Immature natural killer cell (primary cell): ENCODE data around the gene RTN4R. TPM values are rescaled to one million over a fixed set of nuclear protein-coding genes. Genes with fewer than 3 reads are reported as not detected.
"Not testable (repeated sequence)": the region's sequence is repeated elsewhere in the genome, so short reads cannot be mapped to it uniquely, and the experiment has no call there.

ENCODE experiments used
- DNase-seq, 3 donors: peaks; one replicate each; pipeline ENCODE4 v3.0.0; 2022; ENCODE audit warnings: mixed read lengths in 1 of 3
- H3K27ac Mint-ChIP-seq, 6 donors: one replicate each; pipeline ENCODE4 v1.8.0; 2020; ENCODE audit warnings: mixed read lengths in 6 of 6, mild to moderate bottlenecking in 5 of 6, inconsistent platforms in 4 of 6, moderate library complexity in 3 of 6
- H3K27me3 Mint-ChIP-seq, 3 donors: one replicate each; pipeline ENCODE4 v1.8.0; 2020 to 2021; ENCODE audit warnings: low read depth in 3 of 3, mild to moderate bottlenecking in 3 of 3, mixed read lengths in 3 of 3, moderate library complexity in 3 of 3, inconsistent platforms in 1 of 3
- H3K36me3 Mint-ChIP-seq, 3 donors: one replicate each; pipeline ENCODE4 v1.8.0; 2020; ENCODE audit warnings: mixed read lengths in 3 of 3, inconsistent platforms in 2 of 3, mild to moderate bottlenecking in 2 of 3
- H3K4me1 Mint-ChIP-seq, 2 donors: one replicate each; pipeline ENCODE4 v1.8.0; 2020; ENCODE audit warnings: inconsistent platforms in 2 of 2, mild to moderate bottlenecking in 2 of 2, mixed read lengths in 2 of 2, moderate library complexity in 1 of 2
- H3K4me3 Mint-ChIP-seq, 5 donors: one replicate each; pipeline ENCODE4 v1.8.0; 2020; ENCODE audit warnings: mild to moderate bottlenecking in 5 of 5, mixed read lengths in 5 of 5, inconsistent platforms in 3 of 5, moderate library complexity in 3 of 5
- H3K9me3 Mint-ChIP-seq, 6 donors: one replicate each; pipeline ENCODE4 v1.8.0; 2020; ENCODE audit warnings: mild to moderate bottlenecking in 6 of 6, mixed read lengths in 6 of 6, inconsistent platforms in 4 of 6, moderate library complexity in 3 of 6
- polyA plus RNA-seq, 3 donors: library from polyadenylated mRNA; unstranded; fragments of 300-500 nt; fragmentation: Illumina TruSeq; gene quantifications; one replicate each; pipeline ENCODE4 v1.2.3, GENCODE V29; 2021

The RTN4R gene
- polyA plus RNA-seq, 3 donors from 2014 or later = 1.1 to 3.9 (median 2.2) TPM

DNA sequence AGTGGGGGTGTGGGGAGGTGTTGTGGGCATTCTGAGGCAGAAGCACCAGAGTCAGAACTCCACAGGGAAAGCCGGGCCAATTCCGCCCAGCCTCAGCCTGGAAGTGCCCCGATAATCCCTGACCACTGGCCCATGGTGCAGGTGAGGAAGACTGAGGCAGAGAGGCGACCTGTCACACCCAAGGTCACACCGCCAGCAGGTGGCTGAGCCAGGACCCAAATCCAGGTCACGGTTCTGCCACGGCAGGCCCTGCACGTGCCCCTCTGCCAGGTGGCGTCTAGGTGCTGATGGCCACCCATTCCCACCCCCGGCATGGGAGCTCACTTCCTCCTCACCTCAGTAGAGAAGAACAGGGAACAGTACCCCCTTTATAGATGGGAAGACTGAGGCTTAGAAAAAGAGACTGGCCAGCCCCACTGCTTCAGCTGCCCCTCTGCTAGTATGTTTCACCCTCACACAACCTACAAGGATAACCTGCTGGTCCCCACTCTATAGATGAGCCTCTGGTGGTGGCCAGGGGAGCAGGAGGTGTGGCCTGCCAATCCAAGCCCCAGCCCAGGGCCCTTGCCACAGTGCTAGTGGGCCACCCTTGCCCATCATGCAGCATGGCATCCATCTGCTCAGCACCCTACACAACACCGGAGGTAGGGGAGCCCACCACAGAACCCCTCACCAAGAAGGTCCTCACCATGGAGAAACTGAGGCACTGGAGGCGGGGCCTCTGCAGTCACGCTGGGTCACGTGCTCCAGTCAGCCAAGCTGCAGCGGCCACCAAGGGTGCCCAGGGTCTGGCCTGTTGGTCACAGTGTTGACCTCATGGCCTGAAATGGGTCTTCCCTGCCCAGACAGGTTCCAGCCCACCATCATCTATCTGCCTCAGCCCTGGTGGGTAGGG, 2.1 kb downstream of the RTN4R start:
- not testable (repeated sequence) for H3K36me3 Mint-ChIP-seq, H3K9me3 Mint-ChIP-seq, DNase-seq, H3K4me1 Mint-ChIP-seq, H3K27ac Mint-ChIP-seq, H3K27me3 Mint-ChIP-seq
- H3K4me3 Mint-ChIP-seq = peak overlapping the region; percentile 63 to 83 (median 81)

DNA sequence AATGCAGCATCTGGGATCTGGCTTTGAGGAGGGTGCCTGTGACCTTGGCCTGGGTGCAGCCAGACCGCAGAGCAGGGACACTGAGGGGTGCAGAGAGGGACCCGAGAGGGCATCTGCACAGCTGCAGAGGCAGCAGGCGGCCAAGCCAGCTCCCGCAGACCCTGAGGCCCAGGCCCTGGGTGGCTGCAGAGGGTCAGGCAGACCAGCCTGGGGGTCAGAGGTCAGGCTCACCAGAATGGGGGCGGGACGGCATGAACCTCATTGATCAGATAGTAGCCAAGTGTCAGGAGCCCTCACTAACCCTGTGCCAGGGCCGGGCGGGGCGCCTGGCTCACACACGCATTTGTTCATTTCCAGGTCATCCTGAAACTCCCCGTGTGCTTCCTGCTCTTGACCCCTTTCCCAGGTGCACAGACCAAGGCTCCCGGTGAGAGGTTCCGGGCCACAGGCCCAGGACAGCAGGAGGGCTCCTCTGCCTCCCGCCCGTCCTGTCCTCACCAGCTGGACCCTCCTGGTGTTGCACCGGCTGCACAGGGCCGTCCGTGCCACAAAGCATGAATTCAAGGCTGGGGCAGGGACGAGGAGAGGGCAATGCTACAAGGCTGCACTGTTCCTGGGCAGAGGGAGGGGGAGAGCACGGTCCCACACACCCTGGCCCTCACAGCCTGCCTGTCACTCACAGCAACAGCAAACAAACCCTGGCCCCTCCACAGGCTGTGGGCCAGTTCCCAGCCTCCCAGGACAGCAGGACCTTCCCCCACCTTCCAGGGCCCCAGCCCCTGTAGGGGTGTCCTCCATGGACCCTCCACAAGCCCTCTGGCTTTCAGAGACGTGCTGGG, 3.3 kb downstream of the RTN4R start:
- DNase-seq = no peak
- H3K27ac Mint-ChIP-seq = no peak overlapping the region
- H3K9me3 Mint-ChIP-seq = no peaks in the 10 kb centered on the region
- H3K36me3 Mint-ChIP-seq = no peaks in the 10 kb centered on the region
- H3K27me3 Mint-ChIP-seq = peaks cover 0 to 3% (median 0%) of the 10 kb centered on the region in 3 donors
- H3K4me3 Mint-ChIP-seq = no peak overlapping the region
- H3K4me1 Mint-ChIP-seq = peaks cover 4 to 6% of the 10 kb centered on the region in 2 donors

DNA sequence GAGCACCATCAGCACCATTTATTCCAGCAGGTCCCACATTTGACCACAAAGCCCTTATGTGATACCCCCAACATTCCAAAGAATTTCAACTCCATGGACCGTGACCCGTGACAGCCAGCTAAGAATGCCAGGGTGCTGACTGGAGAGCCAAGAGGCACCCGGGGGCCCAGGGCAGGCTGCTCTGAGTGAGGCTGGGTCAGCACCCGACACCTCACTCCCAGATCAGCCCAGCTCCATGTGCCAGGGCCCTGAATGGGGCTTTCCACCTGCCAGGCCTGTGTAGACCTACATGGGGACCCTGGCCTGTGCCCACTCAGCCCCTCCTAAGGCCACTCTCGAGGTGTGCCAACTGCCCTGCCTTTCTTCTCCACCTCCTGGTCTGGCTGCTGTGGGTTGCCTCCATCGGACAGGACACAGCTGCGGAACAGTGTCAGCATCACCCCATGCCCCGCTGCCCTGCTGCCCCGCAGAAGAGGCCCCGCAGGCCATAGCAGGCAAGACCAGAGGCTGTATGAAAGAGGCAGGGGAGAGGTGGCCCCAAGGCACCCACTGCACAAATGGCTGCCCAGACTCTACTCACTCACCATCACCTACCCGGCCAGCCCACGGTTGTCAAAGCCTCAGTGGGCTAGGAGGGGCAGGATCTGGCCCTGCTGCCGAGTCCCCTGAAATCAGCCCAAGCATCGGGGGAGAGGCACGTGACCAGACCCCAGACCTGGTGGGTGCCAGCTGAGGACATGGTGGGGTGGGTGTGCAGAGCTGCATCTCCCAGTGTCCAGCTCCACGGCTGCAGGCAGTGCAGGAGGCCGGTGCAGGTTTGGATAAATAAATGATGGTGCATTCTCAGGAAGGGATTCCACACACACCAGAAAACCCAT, 4.5 kb downstream of the RTN4R start:
- H3K9me3 Mint-ChIP-seq, H3K36me3 Mint-ChIP-seq, DNase-seq, H3K4me3 Mint-ChIP-seq, H3K27me3 Mint-ChIP-seq, H3K4me1 Mint-ChIP-seq, H3K27ac Mint-ChIP-seq: not testable (repeated sequence)

DNA sequence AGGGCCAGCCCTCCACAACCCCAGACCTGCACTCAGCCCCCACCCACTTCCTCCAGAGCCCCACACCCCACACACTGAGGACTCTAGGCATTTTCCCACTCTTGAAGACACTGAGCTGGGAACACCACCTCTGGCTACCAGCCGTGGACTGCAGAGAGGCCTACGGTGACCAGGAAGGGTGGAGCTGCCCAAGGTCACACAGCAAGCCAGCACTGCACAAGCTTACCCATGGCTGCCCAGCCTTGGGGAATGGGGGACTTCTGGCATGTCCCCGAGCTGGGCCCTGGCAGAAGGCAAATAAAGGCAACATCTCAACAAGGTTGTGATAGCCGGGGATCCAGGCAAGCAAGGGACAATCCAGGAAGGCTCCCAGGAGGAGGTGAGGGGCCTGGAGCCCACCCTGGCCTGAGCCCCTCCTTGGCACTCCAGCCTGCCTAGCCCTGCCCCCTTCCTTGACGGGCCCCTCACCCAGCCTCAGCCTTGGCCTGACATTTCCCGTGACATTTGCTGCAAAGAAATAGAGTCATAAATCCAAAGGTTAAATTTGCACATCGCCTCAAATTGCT, 5.5 kb downstream of the RTN4R start:
- no peak for DNase-seq
- no peaks in the 10 kb centered on the region for H3K9me3 Mint-ChIP-seq
- no peaks in the 10 kb centered on the region for H3K36me3 Mint-ChIP-seq
- H3K27me3 Mint-ChIP-seq = peaks cover 0 to 1% (median 0%) of the 10 kb centered on the region in 3 donors
- H3K4me1 Mint-ChIP-seq = peaks cover 4 to 6% of the 10 kb centered on the region in 2 donors
- H3K27ac Mint-ChIP-seq = no peak overlapping the region
- H3K4me3 Mint-ChIP-seq = no peak overlapping the region

DNA sequence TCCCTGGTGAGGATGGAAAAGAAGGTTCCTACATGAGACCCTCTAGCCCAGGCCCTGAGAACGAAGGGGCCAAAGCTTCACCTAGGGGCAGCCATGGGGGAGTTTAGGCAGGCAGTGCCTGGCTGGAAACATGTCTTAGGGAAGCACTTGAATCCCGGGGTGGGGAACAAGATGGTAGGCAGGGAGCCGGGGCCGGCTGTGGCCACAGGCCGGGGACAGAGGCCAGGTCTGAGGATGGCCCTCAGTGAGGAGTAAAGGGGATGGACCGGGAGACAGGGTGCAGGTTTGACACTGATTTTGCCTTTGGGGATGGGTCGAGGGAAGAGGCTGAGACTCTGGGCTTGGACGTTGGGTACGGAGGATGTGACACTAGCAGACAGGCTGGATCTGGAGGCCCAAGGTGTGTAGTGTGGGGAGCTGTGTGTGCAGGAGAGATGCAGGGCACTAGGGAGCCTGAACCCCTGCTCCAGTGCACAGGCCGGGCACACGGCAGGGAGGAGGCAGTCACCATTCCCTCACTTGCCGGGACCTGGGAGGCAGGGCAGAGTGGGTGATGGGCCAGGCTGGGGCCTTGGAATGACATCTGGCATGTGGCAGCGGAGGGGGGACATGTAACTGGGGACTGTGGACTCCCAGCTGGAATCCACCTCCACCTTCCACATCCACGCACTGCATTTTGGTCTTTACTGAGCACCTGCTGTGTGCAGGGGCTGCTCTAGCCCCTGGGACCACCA, 6.1 kb downstream of the RTN4R start:
- Mint-ChIP-seq H3K9me3 (no peaks in the 10 kb centered on the region), H3K27me3 (peaks cover 0 to 1% (median 0%) of the 10 kb centered on the region in 3 donors), H3K27ac (peak overlapping the region in 1 of 6 donors; percentile 36), H3K36me3 (no peaks in the 10 kb centered on the region), H3K4me3 (no peak overlapping the region), H3K4me1 (peaks cover 4 to 6% of the 10 kb centered on the region in 2 donors)
- no peak for DNase-seq

DNA sequence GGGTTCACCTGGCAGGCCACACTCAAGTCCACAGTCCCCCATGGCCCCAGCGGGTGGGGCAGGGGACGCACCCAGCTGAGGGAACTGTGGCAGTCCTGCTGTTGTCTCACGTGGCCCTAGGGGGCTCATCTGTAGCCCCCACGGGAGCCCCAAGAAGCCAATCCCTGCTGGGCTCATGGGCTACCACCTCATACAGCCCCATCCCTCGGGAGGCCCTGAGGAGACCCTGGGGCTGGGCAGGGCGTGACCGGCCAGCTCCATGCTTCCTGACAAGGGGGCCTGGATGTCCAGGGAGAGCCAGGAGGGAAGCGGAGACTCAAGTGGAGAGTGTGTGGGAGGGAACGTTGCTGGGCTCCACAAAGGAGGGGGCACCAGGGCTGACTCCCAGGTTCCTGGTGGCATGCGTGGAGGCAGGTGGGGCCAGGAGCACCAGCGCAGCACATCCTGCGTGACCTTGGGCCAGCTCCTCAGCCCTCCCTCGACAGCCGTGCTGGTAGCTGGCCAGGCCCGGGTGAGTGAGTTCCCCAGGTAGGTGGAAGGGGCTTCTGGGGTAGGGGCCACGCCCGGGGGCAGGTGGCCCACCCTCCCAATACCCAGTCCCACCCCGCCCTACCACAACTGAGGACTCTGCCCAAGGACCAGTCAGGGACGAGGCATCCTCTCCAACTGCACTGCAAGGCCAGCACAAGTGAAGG, 7.9 kb downstream of the RTN4R start:
- Mint-ChIP-seq H3K9me3 (no peaks in the 10 kb centered on the region), H3K4me1 (peaks cover 0 to 1% of the 10 kb centered on the region in 2 donors)

DNA sequence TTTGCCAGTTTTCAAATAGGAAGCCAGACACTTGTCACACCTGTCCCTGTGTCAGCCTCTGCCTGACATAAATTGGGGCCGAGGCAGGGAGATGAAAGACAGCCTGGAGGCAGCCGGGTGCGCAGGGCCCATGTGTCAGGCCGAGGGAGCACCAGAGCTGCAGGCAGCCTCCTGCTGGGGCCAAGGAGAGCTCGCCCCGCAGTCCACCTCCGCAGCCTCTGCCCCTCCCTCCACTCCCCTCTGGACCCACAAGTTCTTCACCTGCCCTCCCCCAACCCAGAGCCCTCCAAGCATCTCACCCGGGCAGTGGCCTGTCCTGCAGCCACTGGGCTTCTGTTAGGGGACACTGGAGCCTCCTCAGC, 8.8 kb downstream of the RTN4R start:
- no peak overlapping the region for H3K4me3 Mint-ChIP-seq
- peaks cover 0 to 1% of the 10 kb centered on the region in 2 donors for H3K4me1 Mint-ChIP-seq
- no peaks in the 10 kb centered on the region for H3K9me3 Mint-ChIP-seq
- H3K36me3 Mint-ChIP-seq = no peaks in the 10 kb centered on the region
- DNase-seq = no peak
- no peaks in the 10 kb centered on the region for H3K27me3 Mint-ChIP-seq
- H3K27ac Mint-ChIP-seq = no peak overlapping the region

More for the DNA sequence above, 7.9 kb downstream of the RTN4R start:
- Mint-ChIP-seq H3K36me3 (no peaks in the 10 kb centered on the region), H3K27me3 (no peaks in the 10 kb centered on the region), H3K4me3 (no peak overlapping the region), H3K27ac (no peak overlapping the region)
- no peak for DNase-seq

DNA sequence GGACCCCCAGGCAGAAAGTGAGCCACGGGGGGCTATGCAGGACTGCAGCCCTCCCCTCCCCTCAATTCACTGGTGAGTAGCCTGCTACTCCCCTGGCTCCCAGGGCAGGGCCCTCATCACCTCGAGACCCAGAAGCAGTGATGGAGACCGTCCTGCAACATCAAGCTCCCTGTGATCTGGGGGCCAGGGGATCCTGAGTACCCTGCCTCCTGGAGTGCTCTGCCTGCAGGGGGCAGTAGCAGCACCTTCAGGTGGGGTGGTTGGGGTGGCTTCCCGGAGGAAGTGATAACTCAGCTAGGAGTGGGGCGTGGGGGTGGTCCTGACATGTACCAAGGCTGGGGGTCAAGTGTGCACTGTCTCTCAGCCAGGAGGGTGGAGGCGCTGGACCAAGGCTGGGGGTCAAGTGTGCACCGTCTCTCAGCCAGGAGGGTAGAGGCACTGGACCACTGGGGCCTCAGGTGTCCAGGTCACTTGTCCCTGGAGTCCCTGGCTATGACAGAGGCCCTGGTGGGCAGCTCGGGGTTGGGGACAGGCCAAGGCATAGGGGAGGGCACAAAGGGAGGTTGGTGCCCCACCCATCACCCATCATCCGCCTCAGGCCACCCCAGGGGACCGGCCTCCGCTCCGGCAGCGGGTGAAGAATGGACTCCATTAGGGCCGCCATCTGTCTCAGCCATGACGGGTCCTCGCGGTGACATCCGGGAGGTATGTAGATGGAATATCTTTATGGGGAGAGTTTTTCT, 9.4 kb downstream of the RTN4R start:
- Mint-ChIP-seq H3K9me3 (no peaks in the 10 kb centered on the region), H3K36me3 (no peaks in the 10 kb centered on the region), H3K4me1 (no peaks in the 10 kb centered on the region), H3K4me3 (no peak overlapping the region), H3K27ac (no peak overlapping the region), H3K27me3 (no peaks in the 10 kb centered on the region)
- no peak for DNase-seq

DNA sequence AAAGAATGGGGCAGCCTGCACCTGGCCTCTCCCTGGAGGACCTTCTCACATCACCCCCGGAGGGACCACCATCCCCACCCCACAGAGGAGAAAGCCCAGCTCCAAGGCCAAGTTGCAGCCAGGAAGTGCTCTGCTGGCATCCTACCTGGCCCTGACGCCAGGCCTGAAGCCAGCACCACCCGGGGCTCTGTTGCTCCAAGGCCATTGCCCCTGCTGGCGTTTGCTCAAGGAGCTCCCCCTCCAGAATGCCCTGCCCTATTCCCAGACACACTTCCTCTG, 10.2 kb downstream of the RTN4R start:
- peaks cover 0 to 2% (median 0%) of the 10 kb centered on the region in 3 donors for H3K27me3 Mint-ChIP-seq
- H3K27ac Mint-ChIP-seq = no peak overlapping the region
- H3K9me3 Mint-ChIP-seq = no peaks in the 10 kb centered on the region
- no peak for DNase-seq
- no peaks in the 10 kb centered on the region for H3K4me1 Mint-ChIP-seq
- no peaks in the 10 kb centered on the region for H3K36me3 Mint-ChIP-seq
- no peak overlapping the region for H3K4me3 Mint-ChIP-seq

DNA sequence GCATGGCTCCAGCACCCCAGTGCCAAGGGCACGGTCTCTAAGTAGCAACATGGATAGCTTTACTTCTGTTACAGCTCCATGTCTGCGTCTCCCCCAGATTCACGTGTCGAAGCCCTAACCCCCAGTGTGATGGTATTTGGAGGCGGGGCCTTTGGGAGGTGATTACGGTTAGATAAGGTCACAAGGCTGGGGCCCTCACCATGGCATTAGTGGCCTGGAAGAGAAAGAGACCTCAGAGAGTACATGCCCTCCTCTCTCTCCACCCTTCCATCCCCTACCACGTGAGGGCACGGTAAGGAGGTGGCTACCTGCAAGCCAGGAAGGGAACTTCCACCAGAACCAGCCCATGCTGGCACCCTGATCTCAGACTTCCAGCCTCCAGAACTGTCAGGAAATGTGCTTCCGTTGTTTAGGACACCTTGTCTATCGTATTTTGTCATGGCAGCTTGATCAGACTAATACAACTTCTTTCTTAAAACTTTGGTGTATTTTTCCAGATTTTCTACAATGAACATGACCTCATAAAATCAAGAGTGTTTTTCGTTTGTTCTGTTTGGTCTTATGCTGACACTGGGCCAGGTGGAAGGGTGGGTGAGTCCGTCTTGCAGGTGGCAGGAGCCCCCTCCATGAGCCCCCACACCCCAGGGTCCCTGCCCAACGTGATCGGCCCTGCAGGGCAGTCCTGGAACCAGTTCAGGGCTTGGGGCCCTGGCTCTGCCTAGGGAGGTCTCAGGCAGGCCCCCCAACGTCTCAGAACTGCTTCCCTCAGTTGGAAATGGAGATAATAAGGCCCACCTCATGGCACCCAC, 10.7 kb downstream of the RTN4R start:
- Mint-ChIP-seq H3K4me3 (no peak overlapping the region), H3K4me1 (no peaks in the 10 kb centered on the region), H3K27ac (no peak overlapping the region), H3K9me3 (no peaks in the 10 kb centered on the region), H3K27me3 (peaks cover 0 to 2% (median 0%) of the 10 kb centered on the region in 3 donors), H3K36me3 (no peaks in the 10 kb centered on the region)
- DNase-seq = no peak

DNA sequence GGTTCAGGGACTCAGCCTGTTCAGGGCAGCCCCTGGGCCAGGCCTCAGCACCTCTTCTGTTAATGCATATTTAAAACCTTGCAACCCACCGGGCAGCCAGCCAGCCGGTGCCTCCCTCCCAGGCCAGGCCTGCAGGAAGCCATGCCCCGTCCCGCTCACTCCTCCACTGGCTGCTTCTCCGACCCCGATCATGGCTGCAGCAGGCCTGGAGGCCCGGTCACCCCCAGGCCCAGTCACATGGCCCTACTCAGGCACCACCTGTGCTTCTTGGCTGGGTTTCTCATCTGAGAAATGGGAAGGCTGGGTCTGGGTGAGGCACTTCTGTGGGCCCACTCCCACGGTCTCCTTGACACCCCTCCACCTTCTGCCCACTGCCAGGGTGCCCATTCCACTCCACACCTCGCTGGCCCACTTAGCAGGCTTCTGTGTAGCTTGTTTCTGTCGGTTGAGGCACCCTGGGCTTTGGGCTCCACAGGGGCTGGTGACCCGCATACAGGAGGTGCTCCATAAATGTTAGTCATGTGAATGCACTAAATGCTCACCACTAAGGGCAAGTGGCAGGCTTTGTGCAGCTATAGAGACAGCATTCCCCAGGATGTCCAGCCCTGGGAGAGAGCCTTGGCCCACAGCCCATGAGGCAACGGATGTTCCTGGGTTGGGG, 11.4 kb downstream of the RTN4R start:
- H3K4me3 Mint-ChIP-seq = no peak overlapping the region
- H3K9me3 Mint-ChIP-seq = no peaks in the 10 kb centered on the region
- no peak overlapping the region for H3K27ac Mint-ChIP-seq
- no peak for DNase-seq
- H3K27me3 Mint-ChIP-seq = peaks cover 0 to 2% (median 0%) of the 10 kb centered on the region in 3 donors
- no peaks in the 10 kb centered on the region for H3K36me3 Mint-ChIP-seq
- H3K4me1 Mint-ChIP-seq = no peaks in the 10 kb centered on the region
